Mucosa of rectum (tissue), 2 donors: ENCODE results near the gene ZNF853.
"Not testable (repeated sequence)": the region's sequence is repeated elsewhere in the genome, so short reads cannot be mapped to it uniquely, and the experiment has no call there.

Source experiments
- H3K27ac ChIP-seq, 2 donors: one replicate each; pipeline ENCODE4 v1.7.0; 2013; ENCODE audit warnings: inconsistent platforms in 2 of 2, low read depth in 2 of 2, low read length in 2 of 2
- H3K27me3 ChIP-seq, 2 donors: one replicate each; pipeline ENCODE4 v1.7.0; 2013; ENCODE audit warnings: low read length in 2 of 2; ENCODE audit not compliant: control insufficient read depth in 2 of 2, insufficient read depth in 2 of 2
- H3K36me3 ChIP-seq, 2 donors: one replicate each; pipeline ENCODE4 v1.7.0; 2013; ENCODE audit warnings: low read length in 2 of 2; ENCODE audit not compliant: control insufficient read depth in 2 of 2, insufficient read depth in 2 of 2
- H3K4me1 ChIP-seq, 2 donors: one replicate each; pipeline ENCODE4 v1.7.0; 2013; ENCODE audit warnings: low read length in 2 of 2, mild to moderate bottlenecking in 1 of 2; ENCODE audit not compliant: control insufficient read depth in 2 of 2, insufficient read depth in 2 of 2
- H3K4me3 ChIP-seq, 2 donors: one replicate each; pipeline ENCODE4 v1.7.0; 2013; ENCODE audit warnings: low read length in 2 of 2
- H3K9ac ChIP-seq, 2 donors: one replicate each; pipeline ENCODE4 v1.7.0; 2013; ENCODE audit warnings: low read length in 2 of 2, low read depth in 1 of 2, mild to moderate bottlenecking in 1 of 2
- H3K9me3 ChIP-seq, 2 donors: one replicate each; pipeline ENCODE4 v1.7.0; 2013; ENCODE audit warnings: low read length in 2 of 2; ENCODE audit not compliant: control insufficient read depth in 2 of 2
- donor health status: healthy.
- donor health status: Normal muscosa, but diverticular disease.

Gene ZNF853

DNA sequence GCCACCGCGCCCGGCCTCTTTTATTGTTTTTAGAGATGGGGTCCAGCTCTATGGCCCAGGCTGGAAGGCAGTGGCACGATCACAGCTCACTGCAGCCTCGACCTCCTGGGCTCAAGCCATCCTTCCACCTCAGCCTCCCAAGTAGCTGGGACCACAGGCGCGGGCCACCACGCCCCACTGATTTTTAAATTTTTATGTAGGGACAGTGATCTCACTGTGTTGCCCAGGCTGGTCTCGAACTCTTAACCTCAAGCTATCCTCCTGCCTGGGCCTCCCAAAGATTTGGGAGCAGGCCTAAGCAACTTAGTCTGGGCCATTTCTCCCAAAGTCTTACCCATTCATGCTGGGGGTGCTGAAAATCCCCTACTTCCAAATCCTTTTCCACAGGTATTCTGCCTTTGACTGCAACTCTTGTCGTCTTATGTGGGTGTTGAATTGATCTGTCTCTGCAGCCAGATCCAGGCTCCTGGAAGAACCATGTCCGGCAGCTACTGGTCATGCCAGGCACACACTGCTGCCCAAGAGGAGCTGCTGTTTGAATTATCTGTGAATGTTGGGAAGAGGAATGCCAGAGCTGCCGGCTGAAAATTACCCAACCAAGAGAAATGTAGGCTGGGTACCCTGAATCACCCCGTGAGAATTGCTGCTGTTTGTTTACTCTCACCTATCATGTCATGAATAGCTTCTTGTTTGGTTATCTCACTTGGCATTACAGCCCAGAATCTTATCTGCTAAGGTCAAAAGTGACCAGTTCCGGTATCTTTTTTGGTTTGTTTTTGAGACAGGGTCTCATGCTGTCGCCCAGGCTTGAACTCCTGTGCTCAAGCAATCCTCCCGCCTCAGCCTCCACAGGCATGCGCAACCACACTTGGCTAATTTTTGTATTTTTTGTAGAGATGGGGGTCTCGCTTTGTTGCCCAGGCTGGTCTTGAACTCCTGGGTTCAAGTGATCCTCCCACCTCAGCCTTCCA is 37.0 kb upstream of the ZNF853 start:
- Histone ChIP-seq H3K36me3 (peaks cover 5 to 30% of the 10 kb centered on the region in 2 donors), H3K27ac (no peak overlapping the region), H3K27me3 (no peaks in the 10 kb centered on the region), H3K4me3 (peak overlapping the region in 1 of 2 donors; percentile 82), H3K9ac (no peak overlapping the region), H3K4me1 (peaks cover 0 to 5% of the 10 kb centered on the region in 2 donors), H3K9me3 (no peaks in the 10 kb centered on the region)

DNA sequence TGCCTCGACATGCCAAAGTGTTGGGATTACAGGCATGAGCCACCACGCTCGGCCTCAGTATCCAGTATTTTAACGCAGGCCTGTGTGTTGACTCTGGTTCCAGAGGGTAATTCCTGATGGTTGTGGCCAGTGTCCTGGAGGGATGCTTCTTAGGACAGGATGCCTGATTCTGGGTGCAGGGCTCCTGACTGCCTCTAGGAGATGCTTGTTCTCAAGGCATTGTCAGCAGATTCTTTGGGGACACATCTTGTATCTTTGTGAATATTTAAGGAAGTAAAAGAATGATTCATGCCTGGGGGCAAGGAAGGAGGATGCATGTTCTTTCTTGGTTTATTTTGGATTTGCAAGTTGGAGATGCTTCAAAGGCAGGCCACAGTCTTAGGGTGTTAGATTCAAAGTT is 36.0 kb upstream of the ZNF853 start:
- no peak overlapping the region for H3K27ac ChIP-seq
- H3K4me3 ChIP-seq, result no peak overlapping the region
- H3K4me1 ChIP-seq, result peaks cover 0 to 5% of the 10 kb centered on the region in 2 donors
- no peak overlapping the region for H3K9ac ChIP-seq
- peaks cover 11 to 34% of the 10 kb centered on the region in 2 donors for H3K36me3 ChIP-seq
- H3K9me3 ChIP-seq, result no peaks in the 10 kb centered on the region
- no peaks in the 10 kb centered on the region for H3K27me3 ChIP-seq

DNA sequence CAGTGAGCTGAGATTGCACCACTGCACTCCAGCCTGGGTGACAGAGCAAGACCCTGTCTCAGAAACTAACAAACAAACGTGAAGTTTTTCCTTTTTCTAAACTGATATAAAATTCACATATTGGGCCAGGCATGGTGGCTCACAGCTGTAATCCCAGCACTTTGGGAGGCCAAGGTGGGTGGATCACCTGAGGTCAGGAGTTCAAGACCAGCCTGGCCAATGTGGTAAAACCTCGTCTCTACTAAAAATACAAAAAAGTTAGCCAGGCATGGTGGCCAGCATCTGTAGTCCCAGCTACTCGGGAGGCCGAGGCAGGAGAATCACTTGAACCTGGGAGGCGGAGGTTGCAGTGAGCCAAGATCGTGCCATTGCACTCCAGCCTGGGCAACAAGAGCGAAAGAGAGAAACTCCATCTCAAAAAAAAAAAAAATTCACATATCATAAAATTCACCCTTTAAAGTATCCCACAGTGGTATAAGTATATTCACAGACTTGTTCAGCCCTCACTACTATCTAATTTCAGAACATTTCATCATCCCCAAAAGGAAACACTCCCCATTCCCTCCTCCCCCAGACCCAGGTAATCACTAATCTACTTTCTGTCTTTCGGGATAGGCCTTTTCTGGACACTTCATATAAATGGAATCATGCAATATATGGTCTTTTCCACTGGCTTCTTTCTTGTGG is 29.5 kb upstream of the ZNF853 start:
- H3K27ac ChIP-seq, H3K4me1 ChIP-seq, H3K27me3 ChIP-seq, H3K9ac ChIP-seq, H3K4me3 ChIP-seq, H3K9me3 ChIP-seq: not testable (repeated sequence)
- H3K36me3 ChIP-seq, result peaks cover 20 to 36% of the 10 kb centered on the region in 2 donors

DNA sequence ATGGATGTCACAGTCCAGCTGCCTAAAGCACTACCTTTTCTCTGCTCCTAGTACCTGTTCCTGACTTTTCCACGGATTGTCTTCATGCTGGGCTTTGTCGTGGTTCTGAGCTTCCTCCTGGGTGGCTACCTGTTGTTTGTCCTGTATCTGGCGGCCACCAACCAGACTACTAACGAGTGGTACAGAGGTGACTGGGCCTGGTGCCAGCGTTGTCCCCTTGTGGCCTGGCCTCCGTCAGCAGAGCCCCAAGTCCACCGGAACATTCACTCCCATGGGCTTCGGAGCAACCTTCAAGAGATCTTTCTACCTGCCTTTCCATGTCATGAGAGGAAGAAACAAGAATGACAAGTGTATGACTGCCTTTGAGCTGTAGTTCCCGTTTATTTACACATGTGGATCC is 26.8 kb upstream of the ZNF853 start:
- Histone ChIP-seq H3K4me1 (peaks cover 6 to 10% of the 10 kb centered on the region in 2 donors), H3K4me3 (no peak overlapping the region), H3K36me3 (peaks cover 18 to 19% of the 10 kb centered on the region in 2 donors), H3K9ac (no peak overlapping the region), H3K27me3 (no peaks in the 10 kb centered on the region), H3K27ac (no peak overlapping the region), H3K9me3 (no peaks in the 10 kb centered on the region)

DNA sequence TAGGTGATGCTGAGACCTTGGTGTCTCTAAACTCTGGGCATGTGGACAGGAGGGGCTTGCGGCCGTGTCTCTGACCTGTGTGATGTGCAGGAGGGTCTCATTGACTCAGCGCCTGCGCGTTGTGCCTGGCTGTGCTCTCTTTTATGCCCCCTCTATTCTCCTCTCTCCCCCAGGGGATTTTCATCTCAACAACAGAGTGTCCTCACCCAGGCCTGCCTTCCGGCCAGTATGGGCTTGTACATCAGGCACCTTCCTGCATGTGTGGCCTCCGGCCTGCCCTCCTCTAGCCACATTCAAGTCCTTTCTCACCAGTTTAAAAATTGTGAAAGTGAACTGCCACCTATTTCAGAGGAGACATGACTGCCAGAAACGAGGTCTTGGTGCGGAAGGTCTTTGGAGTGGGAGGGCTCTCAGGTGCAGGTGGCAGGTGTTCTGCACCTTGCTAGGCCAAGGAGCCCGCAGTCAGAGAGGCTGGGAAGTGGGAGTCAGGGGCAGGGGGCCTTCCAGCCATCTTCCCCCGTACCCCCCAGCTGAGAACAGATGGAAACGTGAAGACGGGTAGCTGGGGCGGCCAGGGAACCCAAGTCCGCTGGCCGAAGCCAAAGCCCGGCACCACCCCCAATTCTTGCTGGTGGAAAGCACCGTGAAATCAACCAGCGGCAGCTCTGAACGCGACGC is 26.1 kb upstream of the ZNF853 start:
- Histone ChIP-seq H3K4me3 (peak overlapping the region; percentile 62 to 90), H3K27ac (peak overlapping the region in 1 of 2 donors; percentile 82)

DNA sequence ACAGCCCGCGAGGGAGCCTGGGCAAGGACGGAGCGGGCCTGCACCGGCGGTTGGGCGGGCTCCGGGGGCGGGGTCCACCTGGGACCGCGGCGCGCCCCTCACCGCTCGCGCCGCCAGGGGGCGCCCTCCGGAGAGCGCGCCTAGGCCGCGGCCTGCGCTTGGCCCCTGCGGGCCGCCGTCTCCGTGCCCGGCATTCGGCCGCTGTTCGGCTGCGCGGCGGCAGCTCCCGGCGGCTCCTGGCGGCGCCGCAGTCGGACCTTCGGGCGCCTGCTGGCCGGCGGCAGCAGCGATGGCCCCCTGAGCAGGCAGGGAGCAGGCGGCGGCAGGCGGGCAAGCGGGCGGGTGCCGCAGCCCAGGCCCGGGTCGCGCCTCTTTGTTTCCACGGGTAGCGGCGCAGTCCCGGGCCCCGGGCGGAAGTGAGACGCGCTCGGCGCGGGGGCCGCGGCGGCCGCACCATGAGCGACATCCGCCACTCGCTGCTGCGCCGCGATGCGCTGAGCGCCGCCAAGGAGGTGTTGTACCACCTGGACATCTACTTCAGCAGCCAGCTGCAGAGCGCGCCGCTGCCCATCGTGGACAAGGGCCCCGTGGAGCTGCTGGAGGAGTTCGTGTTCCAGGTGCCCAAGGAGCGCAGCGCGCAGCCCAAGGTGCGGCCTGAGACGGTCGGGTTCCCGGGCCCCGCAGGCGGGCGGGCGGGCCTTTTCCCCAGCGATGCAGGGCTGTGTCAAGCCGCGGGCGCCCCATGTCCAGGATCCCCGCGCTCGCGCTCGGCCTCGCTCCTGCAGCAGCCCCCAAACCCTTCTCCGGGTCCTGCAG is 25.4 kb upstream of the ZNF853 start, which contains the start of gene INTS15:
Gene INTS15 (plus strand): TSS at position 193 of the 816 bp plus-strand sequence. CDS start 263 bp downstream, at position 456.
- peak within 1 kb of the TSS; percentile 80 to 82 for H3K27ac ChIP-seq
- no peaks in the 10 kb centered on the region for H3K9me3 ChIP-seq
- H3K4me1 ChIP-seq, result peaks cover 6 to 10% of the 10 kb centered on the region in 2 donors
- H3K27me3 ChIP-seq, result no peaks in the 10 kb centered on the region
- H3K4me3 ChIP-seq, result peak within 1 kb of the TSS; percentile 85 to 90
- peak within 1 kb of the TSS; percentile 79 to 80 for H3K9ac ChIP-seq
- peaks cover 15 to 16% of the 10 kb centered on the region in 2 donors for H3K36me3 ChIP-seq

More for the DNA sequence above, 26.1 kb upstream of the ZNF853 start:
- Histone ChIP-seq H3K9ac (peak overlapping the region in 1 of 2 donors; percentile 14), H3K36me3 (peaks cover 20% of the 10 kb centered on the region in 2 donors), H3K27me3 (no peaks in the 10 kb centered on the region), H3K4me1 (peaks cover 6 to 10% of the 10 kb centered on the region in 2 donors), H3K9me3 (no peaks in the 10 kb centered on the region)

DNA sequence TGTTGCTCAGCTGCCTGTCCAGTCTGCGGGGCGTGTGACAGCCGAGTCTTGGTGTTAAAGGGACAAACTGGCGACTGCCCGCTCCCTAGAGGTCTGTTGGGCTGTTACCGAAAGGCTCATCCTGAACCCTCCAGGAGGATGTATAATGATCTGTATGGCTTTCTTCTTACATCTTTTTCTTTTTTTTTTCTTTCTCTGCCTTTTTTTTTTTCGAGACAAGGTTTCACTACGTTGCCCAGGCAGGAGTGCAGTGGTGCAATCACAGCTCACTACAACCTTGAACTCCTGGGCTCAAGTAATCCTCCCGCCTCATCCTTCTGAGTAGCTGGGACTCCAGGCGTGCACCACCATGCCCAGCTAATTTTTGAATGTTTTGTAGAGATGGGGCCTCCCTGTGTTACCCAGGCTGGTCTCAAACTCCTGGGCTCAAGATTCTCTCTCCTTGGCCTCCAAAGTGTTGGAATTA is 24.7 kb upstream of the ZNF853 start:
- Histone ChIP-seq H3K27me3 (no peaks in the 10 kb centered on the region), H3K4me1 (peaks cover 6 to 10% of the 10 kb centered on the region in 2 donors), H3K27ac (peak overlapping the region; percentile 80 to 82), H3K9ac (peak overlapping the region; percentile 79 to 80), H3K4me3 (peak overlapping the region; percentile 85 to 90), H3K9me3 (no peaks in the 10 kb centered on the region), H3K36me3 (peaks cover 19 to 22% of the 10 kb centered on the region in 2 donors)

DNA sequence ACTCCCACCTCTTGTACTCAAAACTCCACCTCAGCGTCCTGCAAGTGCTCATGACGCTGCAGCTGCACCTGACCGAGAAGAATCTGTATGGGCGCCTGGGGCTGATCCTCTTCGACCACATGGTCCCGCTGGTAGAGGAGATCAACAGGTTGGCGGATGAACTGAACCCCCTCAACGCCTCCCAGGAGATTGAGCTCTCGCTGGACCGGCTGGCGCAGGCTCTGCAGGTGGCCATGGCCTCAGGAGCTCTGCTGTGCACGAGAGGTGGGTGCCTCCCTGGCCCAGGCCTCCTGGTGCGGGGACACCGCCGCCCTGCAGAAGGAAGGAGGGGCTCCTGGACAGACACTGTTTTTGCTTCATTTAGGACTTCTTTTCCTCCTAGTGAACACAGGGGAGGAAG is 15.3 kb upstream of the ZNF853 start:
- no peaks in the 10 kb centered on the region for H3K27me3 ChIP-seq
- peaks cover 43 to 62% of the 10 kb centered on the region in 2 donors for H3K36me3 ChIP-seq
- no peaks in the 10 kb centered on the region for H3K4me1 ChIP-seq
- no peak overlapping the region for H3K27ac ChIP-seq
- H3K9me3 ChIP-seq, result no peaks in the 10 kb centered on the region
- H3K9ac ChIP-seq, result no peak overlapping the region
- H3K4me3 ChIP-seq, result no peak overlapping the region

DNA sequence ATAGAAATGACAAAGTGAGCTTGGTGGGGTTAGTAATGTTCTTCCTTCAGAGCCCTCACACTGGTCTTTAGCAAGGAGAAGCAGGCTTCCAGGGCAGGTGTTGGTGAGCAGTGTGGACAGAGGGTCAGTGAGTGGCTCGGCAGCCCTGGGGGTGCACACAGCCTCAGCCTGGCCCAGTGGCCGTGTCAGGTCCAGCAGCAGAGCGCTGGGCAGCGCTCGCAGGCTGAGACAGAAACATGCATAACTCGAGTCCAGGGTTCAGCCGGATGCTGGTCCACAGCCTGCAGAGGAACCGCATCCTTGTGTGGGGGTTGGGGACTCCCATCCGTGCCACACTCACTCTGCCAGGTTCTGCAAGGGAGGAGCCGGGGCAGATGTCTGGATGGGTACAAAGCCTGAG is 11.0 kb upstream of the ZNF853 start:
- Histone ChIP-seq H3K4me3 (no peak overlapping the region), H3K27me3 (no peaks in the 10 kb centered on the region), H3K9ac (no peak overlapping the region), H3K36me3 (peaks cover 24 to 39% of the 10 kb centered on the region in 2 donors), H3K27ac (no peak overlapping the region), H3K4me1 (no peaks in the 10 kb centered on the region), H3K9me3 (no peaks in the 10 kb centered on the region)
